Erythroblast (primary cell): Measurements from ENCODE around the gene SRRM4.

ENCODE experiments used
- GATA1 ChIP-seq: IDR thresholded peaks from 2 replicates; pipeline ENCODE4 v1.6.1; 2011; ENCODE audit warnings: low read depth, mild to moderate bottlenecking, control low read depth, low read length, moderate library complexity
- POLR2A ChIP-seq: IDR thresholded peaks from 2 replicates; pipeline ENCODE4 v1.6.1; 2011; ENCODE audit warnings: mild to moderate bottlenecking, low read length

DNA sequence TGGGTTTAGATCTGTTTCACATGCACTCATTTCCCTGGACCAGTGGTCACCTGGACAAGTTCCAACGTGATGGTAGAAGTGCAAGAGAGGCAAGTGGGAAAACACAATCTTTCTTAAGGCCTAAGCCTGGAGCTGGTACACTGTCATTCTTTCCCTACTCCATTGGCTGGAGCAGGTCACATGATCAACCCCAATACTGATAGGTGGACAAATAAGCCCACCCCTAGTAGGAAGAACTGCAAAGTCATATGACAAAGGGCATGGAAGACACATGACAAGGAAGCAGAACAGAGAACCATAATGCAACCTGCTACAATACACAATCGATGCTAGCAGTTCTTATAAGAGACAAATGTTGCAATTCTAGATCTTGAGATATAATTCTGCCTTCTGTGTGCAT is 66.3 kb downstream of the SRRM4 start:
- TF ChIP-seq POLR2A (no peak), GATA1 (no peak)
